ENCODE results near the gene IMMP2L.

IMMP2L gene

GRCh38 chr7:111205251-111205650 is 357.0 kb downstream of the IMMP2L start:
- H3F3A ChIP-seq (ENCODE audit: insufficient read depth) = no peaks in the 10 kb centered on the region
- no peak overlapping the region for H3K4me3 ChIP-seq (ENCODE audit: insufficient read depth, low read length, poor library complexity, severe bottlenecking)
- H3K79me2 ChIP-seq (ENCODE audit: insufficient read depth, low read length) = no peaks in the 10 kb centered on the region
- no peaks in the 10 kb centered on the region for H3K9me3 ChIP-seq (ENCODE audit: insufficient read depth, low read length)
- no peak for TF ChIP-seq EZH2phosphoT487 (conservative IDR thresholded peaks at IDR 0.05; ENCODE audit: low read length)
- no peak for TF ChIP-seq CTCF (IDR thresholded peaks at IDR 0.05; ENCODE audit: insufficient read depth, low read length, poor library complexity, severe bottlenecking)
- no peaks in the 10 kb centered on the region for H3K36me3 ChIP-seq (ENCODE audit: low read length)
- H3K9ac ChIP-seq (ENCODE audit: low read length) = no peak overlapping the region
- H2AFZ ChIP-seq (ENCODE audit: low read depth, low read length, severe bottlenecking) = no peak overlapping the region
- no peaks in the 10 kb centered on the region for H4K20me1 ChIP-seq (ENCODE audit: low read depth, low read length)
- no peaks in the 10 kb centered on the region for H3K9me2 ChIP-seq (replicated peaks; ENCODE audit: insufficient read depth, low read length)
- H3K27me3 ChIP-seq (ENCODE audit: low read length) = no peaks in the 10 kb centered on the region
- H3K4me2 ChIP-seq (ENCODE audit: low read depth, low read length, poor library complexity, severe bottlenecking) = no peak overlapping the region
- H3K27ac ChIP-seq (ENCODE audit: low read depth, low read length) = no peak overlapping the region

GRCh38 chr7:111202321-111202720 is 360.0 kb downstream of the IMMP2L start:
- no peak overlapping the region for H3K9ac ChIP-seq (ENCODE audit: low read length)
- no peaks in the 10 kb centered on the region for H3K36me3 ChIP-seq (ENCODE audit: low read length)
- no peaks in the 10 kb centered on the region for H3K79me2 ChIP-seq (ENCODE audit: insufficient read depth, low read length)
- no peaks in the 10 kb centered on the region for H4K20me1 ChIP-seq (ENCODE audit: low read depth, low read length)
- no peaks in the 10 kb centered on the region for H3K27me3 ChIP-seq (ENCODE audit: low read length)
- H3F3A ChIP-seq (ENCODE audit: insufficient read depth) = no peaks in the 10 kb centered on the region
- no peak for TF ChIP-seq CTCF (IDR thresholded peaks at IDR 0.05; ENCODE audit: insufficient read depth, low read length, poor library complexity, severe bottlenecking)
- no peak for TF ChIP-seq EZH2phosphoT487 (conservative IDR thresholded peaks at IDR 0.05; ENCODE audit: low read length)
- H3K9me3 ChIP-seq (ENCODE audit: insufficient read depth, low read length) = no peaks in the 10 kb centered on the region
- no peak overlapping the region for H3K27ac ChIP-seq (ENCODE audit: low read depth, low read length)
- H3K4me3 ChIP-seq (ENCODE audit: insufficient read depth, low read length, poor library complexity, severe bottlenecking) = no peak overlapping the region
- H3K9me2 ChIP-seq (replicated peaks; ENCODE audit: insufficient read depth, low read length) = no peaks in the 10 kb centered on the region
- H2AFZ ChIP-seq (ENCODE audit: low read depth, low read length, severe bottlenecking) = no peak overlapping the region
- H3K4me2 ChIP-seq (ENCODE audit: low read depth, low read length, poor library complexity, severe bottlenecking) = no peak overlapping the region

- no peaks in the 10 kb centered on the region for H3K9me3 ChIP-seq (ENCODE audit: insufficient read depth, low read length)
- no peak for TF ChIP-seq EZH2phosphoT487 (conservative IDR thresholded peaks at IDR 0.05; ENCODE audit: low read length)
- no peak for TF ChIP-seq CTCF (IDR thresholded peaks at IDR 0.05; ENCODE audit: insufficient read depth, low read length, poor library complexity, severe bottlenecking)
- H3F3A ChIP-seq (ENCODE audit: insufficient read depth) = no peaks in the 10 kb centered on the region
- H2AFZ ChIP-seq (ENCODE audit: low read depth, low read length, severe bottlenecking) = no peak overlapping the region
- H3K27ac ChIP-seq (ENCODE audit: low read depth, low read length) = no peak overlapping the region
- no peaks in the 10 kb centered on the region for H3K27me3 ChIP-seq (ENCODE audit: low read length)
- H3K9ac ChIP-seq (ENCODE audit: low read length) = no peak overlapping the region
- H3K4me3 ChIP-seq (ENCODE audit: insufficient read depth, low read length, poor library complexity, severe bottlenecking) = no peak overlapping the region
- no peaks in the 10 kb centered on the region for H4K20me1 ChIP-seq (ENCODE audit: low read depth, low read length)
- no peaks in the 10 kb centered on the region for H3K79me2 ChIP-seq (ENCODE audit: insufficient read depth, low read length)
- no peak overlapping the region for H3K4me2 ChIP-seq (ENCODE audit: low read depth, low read length, poor library complexity, severe bottlenecking)
- no peaks in the 10 kb centered on the region for H3K36me3 ChIP-seq (ENCODE audit: low read length)
- no peaks in the 10 kb centered on the region for H3K9me2 ChIP-seq (replicated peaks; ENCODE audit: insufficient read depth, low read length)
Measured at GRCh38 chr7:111199643-111200042, 362.6 kb downstream of the IMMP2L start.

Data from SU-DHL-6 (cell line).